GM19455 (cell line): ENCODE measurements around the gene IQCE.
"Not testable (repeated sequence)": the region's sequence is repeated elsewhere in the genome, so short reads cannot be mapped to it uniquely, and the experiment has no call there.

Source experiments
- ATAC-seq: cut with Tn5 transposase; IDR thresholded peaks from one replicate; pipeline ENCODE4 v1.9.1; 2021; ENCODE audit not compliant: unreplicated experiment

The IQCE gene

DNA sequence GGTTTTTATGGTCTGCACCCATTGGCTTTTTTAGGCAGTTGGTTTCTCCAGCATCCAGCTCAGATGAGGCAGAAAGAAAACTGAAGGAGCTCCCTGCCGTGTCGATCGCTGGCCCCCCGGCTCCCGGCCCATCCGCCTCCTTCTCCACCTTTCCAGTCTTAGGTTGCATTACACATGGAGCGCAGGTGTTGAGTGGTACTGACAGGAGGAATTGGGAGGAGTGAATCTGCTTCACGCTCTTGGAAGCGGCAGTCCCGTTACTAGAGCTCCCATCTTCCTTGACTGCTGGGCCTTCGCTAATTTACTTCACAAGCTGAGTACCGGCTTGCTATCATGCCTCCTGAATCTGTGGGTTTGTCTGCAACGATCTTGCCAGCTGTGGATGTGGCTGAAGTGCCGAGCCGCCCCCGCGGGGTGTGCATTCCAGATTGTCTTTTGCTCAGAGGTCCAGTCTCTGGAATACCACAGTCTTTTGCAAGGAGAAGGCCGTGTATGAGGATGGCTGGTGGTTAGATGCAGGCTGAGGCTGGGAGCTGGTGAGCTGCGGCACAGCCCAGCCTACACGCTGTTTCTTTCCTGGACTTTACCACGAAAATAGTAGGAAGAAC is 17.1 kb downstream of the IQCE start:
- ATAC-seq, result no peak

GRCh38 chr7:2576742-2577491 is 18.1 kb downstream of the IQCE start:
- no peak for ATAC-seq

DNA sequence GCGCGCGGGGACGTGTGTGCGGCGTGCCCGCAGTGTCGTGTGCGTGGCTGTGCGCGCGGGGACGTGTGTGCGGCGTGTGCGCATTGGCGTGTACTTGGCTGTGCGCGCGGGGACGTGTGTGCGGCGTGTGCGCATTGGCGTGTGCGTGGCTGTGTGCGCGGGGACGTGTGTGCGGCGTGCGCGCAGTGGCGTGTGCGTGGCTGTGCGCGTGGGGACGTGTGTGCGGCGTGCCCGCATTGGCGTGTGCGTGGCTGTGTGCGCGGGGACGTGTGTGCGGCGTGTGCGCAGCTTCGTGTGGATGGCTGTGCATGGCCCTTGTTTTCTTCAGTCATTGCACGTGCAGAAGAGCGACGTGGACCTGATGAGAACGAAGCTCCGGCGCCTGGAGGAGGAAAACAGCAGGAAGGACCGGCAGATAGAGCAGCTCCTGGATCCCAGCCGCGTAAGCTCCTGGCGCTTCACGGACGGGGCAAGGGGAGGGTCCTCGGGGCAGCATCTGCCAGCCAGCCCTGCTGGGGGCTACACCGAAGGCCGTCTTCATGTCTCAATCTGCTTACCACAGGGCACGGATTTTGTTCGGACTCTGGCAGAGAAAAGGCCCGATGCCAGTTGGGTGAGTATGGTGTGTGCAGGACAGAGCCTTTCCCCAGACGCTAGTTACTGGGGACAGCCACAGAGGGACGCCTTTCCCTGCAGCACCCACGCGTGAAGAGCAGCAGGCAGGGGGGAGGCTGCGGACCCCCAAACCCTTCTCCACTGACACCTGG is 19.3 kb downstream of the IQCE start:
- no peak for ATAC-seq

GRCh38 chr7:2580636-2581035 is 21.9 kb downstream of the IQCE start:
- ATAC-seq, result no peak

DNA sequence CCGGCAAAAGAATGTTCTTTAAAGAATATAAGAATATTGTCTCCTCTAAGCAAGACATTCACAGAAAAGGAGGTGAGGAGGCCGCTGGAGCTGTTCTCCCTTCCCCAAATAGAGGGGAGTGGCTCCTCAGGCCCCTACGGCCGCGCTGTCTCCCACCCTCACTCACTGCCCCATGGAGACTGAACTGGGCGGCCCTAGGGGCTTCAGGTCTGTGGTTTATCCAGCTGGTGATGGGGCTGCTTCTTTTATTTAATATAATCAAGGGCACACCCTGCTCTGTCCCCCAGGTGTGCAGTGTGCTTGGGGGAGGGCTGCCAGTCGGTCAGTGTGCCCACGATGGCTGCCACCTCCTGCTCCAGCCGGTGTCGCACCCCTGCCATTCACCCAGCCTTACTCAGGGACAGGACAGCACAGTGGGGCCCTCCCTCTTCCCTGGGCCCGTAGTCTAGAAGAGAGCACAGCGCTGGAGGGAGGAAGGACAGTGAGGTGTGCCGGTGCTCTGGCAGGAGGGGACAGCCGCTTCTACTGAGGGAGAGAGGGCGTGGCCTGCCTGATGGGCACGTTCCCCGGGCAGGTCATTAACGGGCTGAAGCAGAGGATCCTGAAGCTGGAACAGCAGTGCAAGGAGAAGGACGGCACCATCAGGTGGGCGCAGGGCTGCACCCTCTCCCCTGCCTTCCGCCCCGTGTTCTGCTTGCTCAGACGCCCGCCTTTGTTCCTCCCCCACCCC is 23.4 kb downstream of the IQCE start:
- no peak for ATAC-seq

- no peak for ATAC-seq
These were observed 25.2 kb downstream of the IQCE start for GRCh38 chr7:2583798-2584580.

DNA sequence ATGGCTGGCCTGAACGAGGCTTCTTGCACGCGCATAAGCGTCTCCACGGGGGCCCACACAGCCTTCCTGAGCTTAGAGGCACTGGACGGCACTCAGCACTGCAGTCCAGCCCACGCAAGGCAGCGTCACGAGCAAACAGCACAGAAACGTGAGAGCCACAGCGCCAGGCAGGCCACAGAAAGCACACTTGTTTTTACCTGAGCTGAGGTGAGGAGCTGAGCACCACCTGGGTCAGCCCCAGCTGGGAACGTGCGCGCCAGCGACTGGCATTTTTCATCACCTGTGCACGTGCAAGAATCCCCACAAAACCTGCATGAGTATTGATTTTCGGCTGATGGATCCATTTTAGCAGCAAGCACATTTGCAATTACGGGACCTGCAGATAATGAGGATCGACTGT is 26.7 kb downstream of the IQCE start:
- ATAC-seq, result no peak

GRCh38 chr7:2586326-2587020 is 27.7 kb downstream of the IQCE start:
- ATAC-seq, result no peak

GRCh38 chr7:2587134-2587533 is 28.4 kb downstream of the IQCE start:
- no peak for ATAC-seq

DNA sequence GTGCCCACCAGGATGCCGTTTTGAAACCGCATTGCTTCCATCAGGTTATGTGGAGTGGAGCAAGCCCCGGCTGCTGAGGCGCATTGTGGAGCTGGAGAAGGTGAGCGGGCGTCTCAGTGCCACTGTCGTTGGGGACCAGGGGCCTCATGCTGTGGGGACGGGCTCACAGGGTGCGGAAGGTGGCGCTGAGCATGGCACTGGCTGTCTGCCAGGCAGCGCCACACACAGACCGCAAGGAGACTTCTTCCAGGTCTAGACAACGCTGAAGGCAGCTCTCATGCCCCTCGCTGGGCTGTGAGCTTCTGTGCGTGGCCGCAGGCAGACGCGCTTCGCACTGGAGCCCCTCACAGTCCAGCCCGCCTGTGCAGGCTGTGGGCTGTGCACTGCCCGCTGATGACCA is 29.0 kb downstream of the IQCE start:
- ATAC-seq, result no peak

- ATAC-seq, result no peak
These were observed 30.6 kb downstream of the IQCE start for GRCh38 chr7:2589341-2589740.

DNA sequence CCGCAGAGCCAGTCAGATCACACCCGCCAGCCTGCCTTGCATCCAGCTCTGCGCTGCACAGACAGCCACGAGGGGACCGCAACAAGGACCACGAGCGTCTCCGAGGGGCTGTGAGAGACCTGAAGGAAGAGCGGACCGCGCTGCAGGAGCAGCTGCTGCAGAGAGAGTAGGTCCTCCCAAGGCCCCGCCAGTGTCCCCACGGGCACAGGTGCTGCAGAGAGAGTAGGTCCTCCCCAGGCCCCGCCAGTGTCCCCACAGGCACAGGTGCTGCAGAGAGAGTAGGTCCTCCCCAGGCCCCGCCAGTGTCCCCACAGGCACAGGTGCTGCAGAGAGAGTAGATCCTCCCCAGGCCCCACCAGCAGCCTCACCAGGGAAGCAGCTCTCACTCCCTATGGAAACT is 31.2 kb downstream of the IQCE start:
- ATAC-seq, result not testable (repeated sequence)

DNA sequence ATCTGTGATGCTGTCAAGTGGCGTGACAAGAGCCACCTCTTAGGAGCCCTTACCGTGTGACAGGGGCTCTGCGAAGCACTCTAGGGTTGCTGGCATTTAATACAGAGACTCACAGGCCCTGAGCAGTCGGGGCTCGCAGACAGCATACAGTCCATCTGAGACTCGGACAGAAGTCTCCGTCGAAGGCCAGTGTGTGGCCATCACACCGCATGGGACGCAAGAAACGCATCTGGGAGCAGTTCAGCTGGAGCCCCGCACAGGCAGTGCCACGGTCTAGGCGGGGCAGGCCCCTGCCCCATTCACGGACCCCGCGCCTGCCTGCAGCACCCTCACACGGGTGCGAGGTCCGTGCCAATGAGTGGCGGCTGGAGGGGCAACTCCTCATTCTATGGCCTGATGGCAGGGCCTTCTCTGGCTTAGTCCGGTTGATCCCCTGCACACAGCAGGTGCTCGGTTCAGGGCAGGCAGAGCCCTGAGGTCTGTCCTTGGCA is 33.6 kb downstream of the IQCE start:
- no peak for ATAC-seq

- no peak for ATAC-seq
These were observed 34.4 kb downstream of the IQCE start for GRCh38 chr7:2593036-2593727.

DNA sequence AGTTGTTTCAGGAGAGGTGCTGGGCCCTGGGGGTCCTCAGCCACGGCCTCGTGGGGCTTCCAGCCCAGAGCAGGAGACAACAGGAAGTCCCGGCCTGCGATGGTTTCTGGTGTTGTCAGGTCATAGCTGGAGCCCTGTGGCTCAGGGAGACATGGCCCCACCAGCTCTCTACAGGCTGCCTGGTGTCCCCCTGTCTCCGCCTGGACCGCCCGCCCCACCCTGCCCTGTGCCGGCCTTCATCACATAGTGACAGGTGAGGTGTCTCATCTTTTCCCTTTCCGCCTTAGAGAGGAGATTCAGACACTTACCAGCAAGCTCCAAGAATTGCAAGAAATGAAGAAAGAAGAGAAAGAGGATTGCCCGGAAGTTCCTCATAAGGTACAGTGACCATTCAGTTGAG is 35.8 kb downstream of the IQCE start:
- no peak for ATAC-seq

- no peak for ATAC-seq
These were observed 36.6 kb downstream of the IQCE start for GRCh38 chr7:2595258-2595860.

GRCh38 chr7:2596464-2597272 is 37.9 kb downstream of the IQCE start:
- no peak for ATAC-seq

DNA sequence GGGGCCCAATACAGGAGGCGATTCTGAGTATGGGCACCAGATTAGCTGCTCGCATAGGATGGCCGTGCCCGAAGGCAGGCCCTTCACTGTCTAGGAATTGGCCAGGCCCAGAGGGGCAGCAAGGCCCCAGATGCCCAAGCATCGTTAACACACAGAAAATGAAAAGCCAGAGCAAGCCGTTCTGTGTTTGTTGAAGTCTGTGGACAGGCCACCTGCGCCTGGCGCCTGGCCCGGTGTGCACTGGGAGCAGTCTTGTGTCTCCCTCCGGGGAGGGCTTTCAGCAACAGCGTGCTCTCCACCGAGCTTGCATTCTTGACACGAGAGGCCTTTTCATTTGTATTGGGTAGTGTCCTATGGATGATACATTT is 38.5 kb downstream of the IQCE start:
- ATAC-seq, result no peak
